Neural progenitor cell (in vitro differentiated cells): ENCODE measurements around the gene IGFN1.

ENCODE experiments used
- CTCF ChIP-seq: fragments of 200-600 bp; sonication (generic); IDR thresholded peaks from 2 replicates; pipeline ENCODE4 v1.5.1; 2017; ENCODE audit warnings: antibody characterized with exemption, mild to moderate bottlenecking
- EZH2 ChIP-seq: fragments of 200-600 bp; sonication (generic); IDR thresholded peaks from 2 replicates; pipeline ENCODE4 v1.6.1; 2017; ENCODE audit warnings: antibody characterized with exemption, mild to moderate bottlenecking, moderate library complexity

GRCh38 chr1:201264072-201264471 lies 73.4 kb downstream of the IGFN1 start:
- no peak for TF ChIP-seq CTCF
- no peak for TF ChIP-seq EZH2
